Anterior cingulate cortex (tissue), 58 donors: ENCODE data around the gene CENPX.
A peak's percentile ranks its signal among the peaks of the same experiment; 100 is the strongest.
"Not testable (repeated sequence)": the region's sequence is repeated elsewhere in the genome, so short reads cannot be mapped to it uniquely, and the experiment has no call there.

Source experiments
- DNase-seq, 58 donors: peaks; one replicate each; lab custom pipeline; 2025; lab: John Stamatoyannopoulos, UW

Gene CENPX

GRCh38 chr17:81986606-81987005 is 36.1 kb downstream of the CENPX start:
- no peak for DNase-seq

GRCh38 chr17:81984773-81985410 is 37.8 kb downstream of the CENPX start:
- no peak for DNase-seq

GRCh38 chr17:81983639-81984373 is 38.9 kb downstream of the CENPX start:
- DNase-seq: no peak

- DNase-seq: no peak
Measured at GRCh38 chr17:81983011-81983638, 39.6 kb downstream of the CENPX start.

GRCh38 chr17:81981511-81981910 is 41.2 kb downstream of the CENPX start:
- DNase-seq: not testable (repeated sequence)

GRCh38 chr17:81980707-81981343 is 41.9 kb downstream of the CENPX start:
- DNase-seq: no peak

GRCh38 chr17:81980122-81980521 is 42.6 kb downstream of the CENPX start:
- DNase-seq: no peak

GRCh38 chr17:81978524-81979298 is 44.0 kb downstream of the CENPX start:
- DNase-seq: no peak

- DNase-seq: peak; percentile 31 to 89 (median 82)
Measured at GRCh38 chr17:81977211-81977808, 45.4 kb downstream of the CENPX start, which contains the start of gene ASPSCR1. TSS of gene ASPSCR1 (plus strand) at chr17:81977629. CDS start at chr17:81977647, 18 bp downstream.

- DNase-seq: peak in 5 of 58 donors; percentile 10 to 39 (median 14)
Measured at GRCh38 chr17:81976332-81977210, 46.1 kb downstream of the CENPX start.

- no peak for DNase-seq
Measured at GRCh38 chr17:81973432-81973831, 49.2 kb downstream of the CENPX start.

- no peak for DNase-seq
Measured at GRCh38 chr17:81968850-81969812, 53.5 kb downstream of the CENPX start.
